GM19023 (cell line): Measurements from ENCODE around the gene REEP6.

ENCODE experiments used
- ATAC-seq: cut with Tn5 transposase; IDR thresholded peaks from one replicate; pipeline ENCODE4 v1.9.1; 2021; ENCODE audit warnings: mild to moderate bottlenecking, moderate library complexity; ENCODE audit not compliant: unreplicated experiment

REEP6 gene

DNA sequence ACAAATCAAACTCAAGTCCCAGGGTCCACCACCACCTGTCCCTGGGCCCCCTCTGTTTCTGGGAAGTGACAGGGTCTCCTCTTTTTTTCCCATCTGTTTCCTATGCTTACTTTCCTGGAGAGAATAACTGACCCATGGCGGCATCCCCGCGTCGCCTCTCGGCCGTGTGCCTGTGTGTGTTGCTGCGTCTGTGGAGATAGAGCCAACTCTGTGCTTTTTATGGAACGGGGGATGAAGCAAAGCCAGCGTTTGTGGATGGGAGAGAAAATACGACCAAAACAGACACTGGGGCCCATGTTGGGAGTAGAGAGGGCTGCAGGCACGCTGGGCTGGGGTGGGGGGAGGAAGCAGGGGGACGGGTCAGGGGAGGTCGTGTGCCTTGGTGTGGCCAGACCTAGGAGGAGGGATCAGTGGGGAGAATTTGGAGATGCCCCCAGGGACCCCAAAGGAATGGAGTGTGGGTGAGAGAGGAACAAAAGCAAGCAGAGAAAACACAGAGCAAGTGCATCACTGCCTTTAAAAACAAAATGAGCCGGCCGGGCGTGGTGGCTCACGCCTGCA lies 49.5 kb downstream of the REEP6 start:
- no peak for ATAC-seq
